ENCODE measurements around the gene BICD1.

Gene BICD1

DNA sequence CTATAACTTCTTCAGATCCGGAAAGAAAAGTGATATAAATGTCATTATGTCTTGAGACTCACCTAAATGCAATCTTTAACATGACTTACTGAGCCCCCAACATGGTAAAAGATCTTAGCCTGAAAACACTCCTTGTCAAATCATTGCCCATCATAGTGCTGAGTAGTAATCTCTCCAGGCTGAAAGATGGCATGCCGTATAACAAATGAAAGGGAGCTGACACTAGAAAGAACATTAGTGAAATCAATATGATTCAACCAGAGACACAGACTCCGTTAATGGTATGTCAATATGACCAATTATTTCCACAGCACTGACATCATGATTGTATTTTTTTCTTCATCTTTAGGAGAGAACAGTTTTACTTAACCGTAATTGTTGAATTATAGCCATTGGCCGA lies 54.4 kb downstream of the BICD1 start:
- no peak overlapping the region for H3K4me3 ChIP-seq (replicated peaks; ENCODE audit: low read depth, low read length)
- TF ChIP-seq, protein P1, sequence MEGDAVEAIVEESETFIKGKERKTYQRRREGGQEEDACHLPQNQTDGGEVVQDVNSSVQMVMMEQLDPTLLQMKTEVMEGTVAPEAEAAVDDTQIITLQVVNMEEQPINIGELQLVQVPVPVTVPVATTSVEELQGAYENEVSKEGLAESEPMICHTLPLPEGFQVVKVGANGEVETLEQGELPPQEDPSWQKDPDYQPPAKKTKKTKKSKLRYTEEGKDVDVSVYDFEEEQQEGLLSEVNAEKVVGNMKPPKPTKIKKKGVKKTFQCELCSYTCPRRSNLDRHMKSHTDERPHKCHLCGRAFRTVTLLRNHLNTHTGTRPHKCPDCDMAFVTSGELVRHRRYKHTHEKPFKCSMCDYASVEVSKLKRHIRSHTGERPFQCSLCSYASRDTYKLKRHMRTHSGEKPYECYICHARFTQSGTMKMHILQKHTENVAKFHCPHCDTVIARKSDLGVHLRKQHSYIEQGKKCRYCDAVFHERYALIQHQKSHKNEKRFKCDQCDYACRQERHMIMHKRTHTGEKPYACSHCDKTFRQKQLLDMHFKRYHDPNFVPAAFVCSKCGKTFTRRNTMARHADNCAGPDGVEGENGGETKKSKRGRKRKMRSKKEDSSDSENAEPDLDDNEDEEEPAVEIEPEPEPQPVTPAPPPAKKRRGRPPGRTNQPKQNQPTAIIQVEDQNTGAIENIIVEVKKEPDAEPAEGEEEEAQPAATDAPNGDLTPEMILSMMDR (IDR thresholded peaks at IDR 0.05; ENCODE audit: low read length, missing control alignments): no peak
- no peak for DNase-seq (ENCODE audit: low read depth)

DNA sequence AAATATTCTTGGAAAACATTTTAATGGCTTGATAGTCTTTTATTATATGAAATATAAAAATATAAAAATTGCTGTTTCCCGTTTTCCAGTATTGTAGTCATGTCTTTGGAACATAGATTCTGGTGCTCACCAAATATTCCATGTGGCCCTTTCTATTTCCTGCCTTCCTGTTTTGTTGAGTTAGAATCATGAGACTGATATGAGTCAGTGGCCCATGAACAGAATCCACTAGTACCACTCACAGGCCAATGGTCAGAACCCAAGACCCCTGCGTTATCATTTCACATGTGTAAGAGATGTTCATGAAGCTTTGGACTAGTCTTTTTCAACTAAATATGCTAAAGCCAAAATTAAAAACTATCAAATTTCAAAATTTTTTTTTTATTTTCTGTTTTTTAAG lies 56.9 kb downstream of the BICD1 start:
- TF ChIP-seq, protein P1 (IDR thresholded peaks at IDR 0.05; ENCODE audit: low read length, missing control alignments): no peak
- H3K4me3 ChIP-seq (replicated peaks; ENCODE audit: low read depth, low read length): no peak overlapping the region
- peak; percentile 16 for DNase-seq (ENCODE audit: low read depth)

DNA sequence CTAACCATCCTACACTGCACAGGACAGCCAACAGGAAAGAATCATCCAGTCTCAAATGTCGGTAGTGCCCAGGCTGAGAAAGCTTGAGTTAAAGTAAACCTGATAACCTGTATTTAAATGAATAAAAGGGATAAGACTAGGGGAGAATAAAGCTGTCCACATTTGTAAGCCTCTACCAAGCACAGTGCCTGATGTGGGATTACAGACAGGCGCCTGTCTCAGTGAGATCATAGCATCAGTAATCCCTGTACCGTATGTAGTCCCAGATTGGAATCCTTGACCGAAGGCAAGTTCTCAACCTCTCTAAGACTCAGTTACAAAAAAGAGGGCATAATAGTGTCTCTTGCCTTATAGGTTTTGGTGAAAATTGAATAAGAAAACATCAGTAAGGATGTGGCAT lies 59.9 kb downstream of the BICD1 start:
- DNase-seq (ENCODE audit: low read depth): no peak
- TF ChIP-seq, protein P1 (IDR thresholded peaks at IDR 0.05; ENCODE audit: low read length, missing control alignments): no peak
- H3K4me3 ChIP-seq (replicated peaks; ENCODE audit: low read depth, low read length): no peak overlapping the region

DNA sequence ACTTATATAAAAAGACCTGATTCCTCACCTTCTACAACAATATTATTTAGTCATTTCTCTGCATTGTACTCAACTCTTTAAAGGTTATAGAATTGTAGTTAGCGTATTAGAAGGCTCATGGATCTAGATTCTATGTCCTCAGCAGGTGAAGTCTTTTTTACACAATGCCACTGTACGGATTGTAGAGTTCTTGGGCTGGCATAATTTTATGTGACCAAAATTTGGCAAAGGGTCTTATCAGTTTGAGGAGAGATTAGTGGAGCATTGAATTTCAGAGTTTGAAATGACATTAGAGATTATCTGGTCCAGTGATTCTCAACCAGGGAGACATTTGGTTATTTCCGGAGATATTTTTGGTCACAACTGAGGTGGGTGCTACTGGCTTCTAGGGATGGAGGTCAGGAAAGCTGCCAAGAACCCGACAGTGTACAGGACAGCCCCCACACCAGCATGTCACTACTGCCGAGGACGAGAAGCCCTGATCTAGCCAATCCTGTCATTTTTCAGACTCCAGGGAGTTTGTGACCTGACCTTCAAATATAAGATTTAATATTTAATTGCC lies 63.9 kb downstream of the BICD1 start:
- H3K4me3 ChIP-seq (replicated peaks; ENCODE audit: low read depth, low read length): no peak overlapping the region
- DNase-seq (ENCODE audit: low read depth): no peak
- TF ChIP-seq, protein P1 (IDR thresholded peaks at IDR 0.05; ENCODE audit: low read length, missing control alignments): no peak

DNA sequence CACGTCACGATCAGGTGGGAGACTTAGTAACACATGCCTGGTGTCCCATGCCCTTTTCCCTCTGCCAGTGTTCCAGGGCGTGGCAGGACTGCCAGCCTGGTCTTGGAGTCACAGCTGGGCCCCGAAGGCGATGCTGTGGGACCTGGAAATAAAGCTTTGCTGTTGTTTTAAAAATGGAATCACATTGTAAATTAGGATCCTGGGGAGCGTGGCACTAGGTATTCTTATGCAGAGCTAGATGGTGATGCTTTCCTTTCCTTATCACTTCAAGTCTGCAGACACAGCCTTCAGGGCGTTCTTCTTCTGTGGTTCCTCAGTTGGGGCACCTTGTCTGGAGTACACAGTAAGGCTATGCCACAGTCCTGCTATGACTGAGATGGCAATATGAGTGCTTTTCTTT lies 64.6 kb downstream of the BICD1 start:
- TF ChIP-seq, protein P1 (IDR thresholded peaks at IDR 0.05; ENCODE audit: low read length, missing control alignments): no peak
- no peak for DNase-seq (ENCODE audit: low read depth)
- no peak overlapping the region for H3K4me3 ChIP-seq (replicated peaks; ENCODE audit: low read depth, low read length)

DNA sequence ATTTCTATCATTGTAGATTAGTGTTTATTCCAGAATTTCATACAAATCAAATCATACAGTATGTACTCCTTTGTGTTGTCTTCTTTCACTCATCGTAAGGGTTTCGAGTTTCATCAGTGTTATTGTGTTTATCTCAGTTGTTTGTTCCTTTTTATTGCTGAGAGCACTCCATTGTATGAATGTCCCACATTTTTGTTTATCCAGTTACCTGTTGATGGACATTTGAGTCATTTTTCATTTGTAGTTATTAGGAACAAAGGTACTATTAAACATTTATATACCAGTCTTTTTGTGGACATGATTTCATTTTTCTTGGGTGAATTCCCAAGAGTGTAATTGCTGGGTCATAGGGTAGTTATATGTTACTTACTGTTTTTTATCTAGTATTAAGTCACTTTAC lies 70.0 kb downstream of the BICD1 start:
- no peak for DNase-seq (ENCODE audit: low read depth)
- TF ChIP-seq, protein P1 (IDR thresholded peaks at IDR 0.05; ENCODE audit: low read length, missing control alignments): no peak
- H3K4me3 ChIP-seq (replicated peaks; ENCODE audit: low read depth, low read length): no peak overlapping the region

DNA sequence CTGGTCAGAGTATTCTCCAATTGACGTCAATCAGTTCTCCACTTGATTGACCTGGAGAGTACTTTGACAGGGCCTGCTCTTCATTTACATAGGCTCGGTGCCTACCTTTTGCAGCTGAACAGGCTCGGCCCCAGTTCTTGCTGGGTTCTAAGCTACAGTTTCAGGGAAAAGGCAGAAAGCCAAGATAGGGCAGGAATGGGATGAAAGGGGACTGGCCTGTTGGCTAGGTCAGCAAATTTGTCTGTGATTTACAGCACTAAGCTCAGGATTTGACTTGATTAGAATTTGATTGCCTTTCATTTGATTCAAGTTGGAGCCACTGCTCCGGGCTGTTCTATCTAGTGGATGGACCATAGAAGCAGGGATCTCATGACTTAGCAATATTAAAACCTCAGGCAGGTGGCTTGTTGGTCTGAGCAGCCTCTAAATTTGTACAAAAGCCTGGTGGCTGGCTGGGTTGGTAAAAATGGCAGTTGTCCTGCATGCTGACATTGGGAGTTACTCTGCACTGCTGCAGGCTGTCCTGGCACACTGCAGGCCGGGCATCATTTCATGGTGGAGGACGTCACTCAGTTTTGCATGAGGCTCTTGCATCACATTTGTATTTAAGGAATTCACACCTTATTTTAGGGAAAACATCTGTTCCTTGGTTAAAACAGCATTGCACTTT lies 71.8 kb downstream of the BICD1 start:
- TF ChIP-seq, protein P1 (IDR thresholded peaks at IDR 0.05; ENCODE audit: low read length, missing control alignments): no peak
- no peak for DNase-seq (ENCODE audit: low read depth)
- H3K4me3 ChIP-seq (replicated peaks; ENCODE audit: low read depth, low read length): no peak overlapping the region

Measured in fibroblast of pulmonary artery (primary cell).